A549 (cell line): ENCODE results near the gene TOMM40L. TPM values are rescaled to one million over a fixed set of nuclear protein-coding genes. Genes with fewer than 3 reads are reported as not detected.

ENCODE experiments used
- ATAC-seq, 2 experiments: fragments of 200-7000 bp in 1 of 2; fragments of >200 bp in 1 of 2; cut with Nextera tagmentation in 1 of 2; cut with Tn5 transposase in 1 of 2; 3 replicates each; pipeline versions ENCODE4 v1.8.0 to v1.9.1; 2018 to 2020; ENCODE audit warnings: mild to moderate bottlenecking in 1 of 2, moderate library complexity in 1 of 2
- CTCF ChIA-PET: fragments of 300-600 bp; sonication (Branson Sonifier 250); formaldehyde crosslinking; extraction: SDS; loops from one replicate; lab custom pipeline; 2021; ENCODE audit warnings: antibody characterized with exemption, inconsistent platforms; lab: Yijun Ruan, JAX
- POLR2A ChIA-PET: fragments of 350-600 bp; formaldehyde crosslinking; extraction: SDS; loops from one replicate; lab custom pipeline; 2021; ENCODE audit warnings: antibody characterized with exemption, inconsistent platforms; lab: Yijun Ruan, JAX
- DNase-seq, 2 experiments: peaks; one replicate each; pipeline versions ENCODE4 v3.0.0 to v3.0.0-alpha.2; 2011 to 2016; ENCODE audit warnings: low read depth in 1 of 2, low spot score in 1 of 2
- FAIRE-seq: peaks from 2 replicates; lab custom pipeline; 2011; peaks lifted over from hg19 to GRCh38; lab: Jason Lieb, UNC
- H3K27ac ChIP-seq, 2 experiments: fragments of >200 bp; sonication (Bioruptor Twin); formaldehyde crosslinking; 3 replicates each; pipeline ENCODE4 v1.5.1; 2016 to 2017
- H3K4me1 ChIP-seq: fragments of >200 bp; sonication (Bioruptor Twin); formaldehyde crosslinking; 3 replicates; pipeline ENCODE4 v1.6.1; 2016
- H3K4me2 ChIP-seq: fragments of >200 bp; sonication (Bioruptor Twin); formaldehyde crosslinking; 3 replicates; pipeline ENCODE4 v1.6.1; 2016
- H3K4me3 ChIP-seq: fragments of >200 bp; sonication (Bioruptor Twin); formaldehyde crosslinking; 3 replicates; pipeline ENCODE4 v1.5.1; 2016
- H3K9me3 ChIP-seq: fragments of >200 bp; sonication (Bioruptor Twin); formaldehyde crosslinking; 3 replicates; pipeline ENCODE4 v1.6.1; 2016
- ATOH8 ChIP-seq: fragments of 250-450 bp; sonication (Bioruptor Pico); IDR thresholded peaks from 2 replicates; pipeline ENCODE4 v1.5.0; 2020; ENCODE audit warnings: low read depth, mild to moderate bottlenecking, moderate library complexity
- BCL3 ChIP-seq: fragments of >200 bp; sonication (Bioruptor Twin); formaldehyde crosslinking; IDR thresholded peaks from 3 replicates; pipeline ENCODE4 v1.6.1; 2016
- CTCF ChIP-seq: fragments of >200 bp; sonication (Bioruptor Twin); formaldehyde crosslinking; IDR thresholded peaks from 3 replicates; pipeline ENCODE4 v1.5.1; 2016
- EP300 ChIP-seq, 2 experiments: fragments of >200 bp; sonication (Bioruptor Twin); formaldehyde crosslinking; IDR thresholded peaks; 2 replicates in 1 of 2; 3 replicates in 1 of 2; pipeline ENCODE4 v1.6.1; 2016 to 2017
- FOSB ChIP-seq: fragments of 250-450 bp; sonication (Bioruptor Pico); IDR thresholded peaks from 2 replicates; pipeline ENCODE4 v1.5.0; 2020; ENCODE audit warnings: mild to moderate bottlenecking, moderate library complexity
- FOXS1 ChIP-seq: fragments of 250-450 bp; sonication (Bioruptor Pico); IDR thresholded peaks from 2 replicates; pipeline ENCODE4 v1.5.0; 2020; ENCODE audit warnings: mild to moderate bottlenecking, moderate library complexity
- HES2 ChIP-seq: fragments of >200 bp; sonication (Bioruptor Twin); formaldehyde crosslinking; IDR thresholded peaks from 2 replicates; pipeline ENCODE4 v1.6.1; 2016
- HMGXB4 ChIP-seq: fragments of 250-450 bp; sonication (Bioruptor Pico); IDR thresholded peaks from 2 replicates; pipeline ENCODE4 v1.5.0; 2021; ENCODE audit warnings: mild to moderate bottlenecking, moderate library complexity, borderline replicate concordance
- HOXA7 ChIP-seq: fragments of 250-450 bp; sonication (Bioruptor Pico); IDR thresholded peaks from 2 replicates; pipeline ENCODE4 v1.5.0; 2020; ENCODE audit warnings: mild to moderate bottlenecking, moderate library complexity
- NPAS2 ChIP-seq: fragments of 250-450 bp; sonication (Bioruptor Pico); IDR thresholded peaks from 2 replicates; pipeline ENCODE4 v1.8.0; 2022; ENCODE audit warnings: mild to moderate bottlenecking, moderate library complexity, borderline replicate concordance
- PHF8 ChIP-seq: fragments of 200-600 bp; sonication (generic); IDR thresholded peaks from 2 replicates; pipeline ENCODE4 v1.6.1; 2016; ENCODE audit warnings: low read depth, mild to moderate bottlenecking, antibody characterized with exemption, moderate library complexity, borderline replicate concordance
- RAD21 ChIP-seq, 2 experiments: fragments of >200 bp in 1 of 2; sonication (Bioruptor Twin) in 1 of 2; formaldehyde crosslinking in 1 of 2; IDR thresholded peaks in 1 of 2; conservative IDR thresholded peaks in 1 of 2; 2 replicates in 1 of 2; 3 replicates in 1 of 2; pipeline ENCODE4 v1.6.1; 2012 to 2018; ENCODE audit warnings: inconsistent platforms in 1 of 2
- REST ChIP-seq: fragments of 200-600 bp; sonication (generic); IDR thresholded peaks from 2 replicates; pipeline ENCODE4 v1.6.1; 2016; ENCODE audit warnings: antibody characterized with exemption, mild to moderate bottlenecking, moderate library complexity
- RFX5 ChIP-seq: fragments of 450-650 bp; IDR thresholded peaks from 2 replicates; pipeline ENCODE4 v1.7.1; 2014; ENCODE audit warnings: antibody characterized with exemption, mild to moderate bottlenecking, moderate library complexity
- SMC3 ChIP-seq: fragments of >200 bp; sonication (Bioruptor Twin); formaldehyde crosslinking; IDR thresholded peaks from 3 replicates; pipeline ENCODE4 v1.6.1; 2018; ENCODE audit warnings: inconsistent platforms
- SREBF2 ChIP-seq: fragments of 450-650 bp; IDR thresholded peaks from 2 replicates; pipeline ENCODE4 v1.6.1; 2014; ENCODE audit warnings: mild to moderate bottlenecking, moderate library complexity
- TFCP2L1 ChIP-seq: fragments of 250-450 bp; sonication (Bioruptor Pico); IDR thresholded peaks from 2 replicates; pipeline ENCODE4 v1.5.0; 2021; ENCODE audit warnings: mild to moderate bottlenecking
- ZC3H11A ChIP-seq: fragments of 450-650 bp; IDR thresholded peaks from 2 replicates; pipeline ENCODE4 v1.6.1; 2014; ENCODE audit warnings: antibody characterized with exemption, mild to moderate bottlenecking
- WGBS: methylation state at CpG from one replicate; pipeline ENCODE4 v1.1.6; 2017; ENCODE audit errors: missing lambda C conversion rate; 5-methylcytosine and 5-hydroxymethylcytosine counted together
- polyA plus RNA-seq, 4 experiments: library from polyadenylated mRNA; depleted of rRNA in 3 of 4; stranded (reverse); fragments of >200 nt; fragmentation: RNase III in 1 of 4; extraction: RNeasy Plus Mini Kit Qiagen cat#74134 plus additional on column Dnase treatment in 1 of 4; gene quantifications; 2 replicates in 3 of 4; 3 replicates in 1 of 4; pipeline ENCODE4 v1.2.3, GENCODE V29; 2011 to 2017

The TOMM40L gene
- polyA plus RNA-seq, 2 of the 4 experiments (the other 2 are of a cell fraction), result 6.3 to 10.2 TPM

GRCh38 chr1:161229896-161230295, 4.0 kb downstream of the TOMM40L start (continued):
- no peak for TF ChIP-seq TFCP2L1 (CRISPR knock-in tag)
- TF ChIP-seq PHF8, result no peak

GRCh38 chr1:161230762-161231161, 4.9 kb downstream of the TOMM40L start:
- Histone ChIP-seq H3K4me1 (peaks cover 13% of the 10 kb centered on the region), H3K9me3 (no peaks in the 10 kb centered on the region), H3K4me2 (no peak overlapping the region), H3K27ac (no peak overlapping the region), H3K4me3 (no peak overlapping the region)
- ChIA-PET POLR2A (no interaction called here), CTCF (interaction anchor here (0.7 to 20.1 kb wide), 11 partner anchors 13 to 189 kb away, joined by 3 to 319 read pairs (median 60); partner anchors contain the start of genes FCER1G and NDUFS2)
- TF ChIP-seq HOXA7 (CRISPR knock-in tag) (no peak), ATOH8 (CRISPR knock-in tag) (no peak), SREBF2 (no peak), RAD21 (conservative IDR thresholded peaks at IDR 0.05 in 1 of 2, IDR thresholded peaks at IDR 0.05 in 1 of 2) (no peak), FOXS1 (no peak), HES2 (no peak), REST (no peak), EP300 (IDR thresholded peaks at IDR 0.05) (no peak), NPAS2 (CRISPR knock-in tag) (no peak), HMGXB4 (CRISPR knock-in tag) (no peak), BCL3 (no peak), FOSB (CRISPR knock-in tag) (no peak), SMC3 (no peak), RFX5 (no peak), CTCF (no peak), ZC3H11A (no peak), TFCP2L1 (CRISPR knock-in tag) (no peak)
- DNase-seq, result no peak
- 89% methylated on average over 7 of the region's 7 CpGs for WGBS
- FAIRE-seq, result no peak
- ATAC-seq, result no peak
